Naive thymus-derived CD8-positive, alpha-beta T cell (primary cell): ENCODE measurements around the gene MYH11. TPM values are rescaled to one million over a fixed set of nuclear protein-coding genes. Genes with fewer than 3 reads are reported as not detected.
"Not testable (repeated sequence)": the region's sequence is repeated elsewhere in the genome, so short reads cannot be mapped to it uniquely, and the experiment has no call there.

Experiments used
- ATAC-seq, 2 donors: fragments of 150-1000 bp; cut with Tn5 transposase in 1 of 2; sonication (Bioruptor Pico), chemical (Tn5 transposase) in 1 of 2; 1 replicate in 1 of 2; 2 replicates in 1 of 2; pipeline ENCODE4 v1.10.0; 2021; ENCODE audit warnings: mild to moderate bottlenecking in 2 of 2, moderate library complexity in 2 of 2
- POLR2A ChIA-PET: fragments of 350-600 bp; sonication (Branson Sonifier 250); formaldehyde crosslinking; loops from one replicate; lab custom pipeline; 2021; ENCODE audit warnings: antibody characterized with exemption; lab: Charles Lee
- DNase-seq, 10 donors: peaks; one replicate each; pipeline versions ENCODE4 v3.0.0 to v3.0.0-alpha.2; 2020 to 2022
- H3K27ac Mint-ChIP-seq, 10 donors: one replicate each; pipeline ENCODE4 v1.8.0; 2020 to 2022; ENCODE audit warnings: mild to moderate bottlenecking in 10 of 10, mixed read lengths in 10 of 10, moderate library complexity in 4 of 10, inconsistent platforms in 1 of 10
- H3K27me3 Mint-ChIP-seq, 5 donors: one replicate each; pipeline ENCODE4 v1.8.0; 2021 to 2022; ENCODE audit warnings: mixed read lengths in 5 of 5
- H3K36me3 Mint-ChIP-seq, 3 donors: one replicate each; pipeline ENCODE4 v1.8.0; 2020 to 2022; ENCODE audit warnings: mixed read lengths in 3 of 3, mild to moderate bottlenecking in 2 of 3, inconsistent platforms in 1 of 3
- H3K4me1 Mint-ChIP-seq, 4 donors: one replicate each; pipeline ENCODE4 v1.8.0; 2021 to 2022; ENCODE audit warnings: mixed read lengths in 4 of 4
- H3K4me3 Mint-ChIP-seq, 10 donors: one replicate each; pipeline ENCODE4 v1.8.0; 2020 to 2022; ENCODE audit warnings: mild to moderate bottlenecking in 10 of 10, mixed read lengths in 10 of 10, moderate library complexity in 6 of 10, inconsistent platforms in 1 of 10
- H3K9me3 Mint-ChIP-seq, 9 donors: one replicate each; pipeline ENCODE4 v1.8.0; 2020 to 2022; ENCODE audit warnings: mixed read lengths in 9 of 9, mild to moderate bottlenecking in 3 of 9, inconsistent platforms in 1 of 9, moderate library complexity in 1 of 9
- polyA plus RNA-seq, 3 donors: library from polyadenylated mRNA; unstranded; fragments of 300-500 nt; fragmentation: Illumina TruSeq; gene quantifications; one replicate each; pipeline ENCODE4 v1.2.3, GENCODE V29; 2021
- total RNA-seq, 8 experiments: library from RNA in 2 of 8; stranded (reverse) in 2 of 8; gene quantifications; one replicate each; pipeline ENCODE4 v1.2.3 and lab custom pipeline; 2021 to 2026

MYH11 gene
- total and polyA plus RNA-seq, 5 experiments from 2014 or later: 0.20 to 0.59 TPM; not detected in 3

GRCh38 chr16:15682105-15682570 is 174.7 kb downstream of the MYH11 start:
- Mint-ChIP-seq H3K9me3 (no peaks in the 10 kb centered on the region), H3K27me3 (no peaks in the 10 kb centered on the region), H3K36me3 (peaks cover 0 to 94% (median 6%) of the 10 kb centered on the region in 3 donors), H3K27ac (peak overlapping the region in 8 of 10 donors; percentile 8 to 80 (median 70)), H3K4me3 (no peak overlapping the region), H3K4me1 (peaks cover 6 to 20% (median 7%) of the 10 kb centered on the region in 4 donors)
- DNase-seq: peak in 6 of 10 donors; percentile 6 to 37 (median 22)
- ATAC-seq: peak; percentile 67 to 73
- POLR2A ChIA-PET: interaction anchor here (1.0 to 3.2 kb wide), 2 partner anchors 31 to 39 kb away, joined by 3 to 9 read pairs; partner anchors contain the start of gene MARF1

- ATAC-seq: no peak
- Mint-ChIP-seq H3K27me3 (no peaks in the 10 kb centered on the region), H3K27ac (peak overlapping the region in 5 of 10 donors; percentile 18 to 81 (median 62)), H3K4me3 (peak overlapping the region in 1 of 10 donors; percentile 38), H3K9me3 (no peaks in the 10 kb centered on the region), H3K4me1 (peaks cover 22 to 52% (median 38%) of the 10 kb centered on the region in 4 donors), H3K36me3 (peaks cover 0 to 77% (median 6%) of the 10 kb centered on the region in 3 donors)
- POLR2A ChIA-PET: no interaction called here
- DNase-seq: no peak
Measured at GRCh38 chr16:15677447-15677846, 179.4 kb downstream of the MYH11 start.

DNA sequence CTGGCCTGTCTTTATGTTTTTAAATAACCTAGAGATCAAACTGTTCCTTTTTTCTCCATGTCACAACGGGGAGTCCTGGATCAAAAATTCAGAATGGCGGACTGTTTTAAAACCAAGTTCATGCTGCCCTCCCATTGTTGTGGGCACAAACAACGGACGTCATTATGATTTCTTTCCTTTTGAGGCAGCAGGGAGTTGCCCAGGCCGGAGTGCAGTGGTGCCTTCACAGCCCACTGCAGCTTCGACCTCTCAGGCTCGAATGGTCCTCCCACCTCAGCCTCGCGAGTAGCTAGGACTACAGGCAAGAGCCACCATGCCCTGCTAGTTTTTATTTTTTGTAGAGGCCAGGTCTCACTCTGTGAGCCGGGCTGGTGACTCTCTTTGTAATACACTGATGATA is 180.3 kb downstream of the MYH11 start:
- POLR2A ChIA-PET: no interaction called here

GRCh38 chr16:15674571-15674970 is 182.3 kb downstream of the MYH11 start:
- DNase-seq: no peak
- H3K4me3 Mint-ChIP-seq: peak overlapping the region in 4 of 10 donors; percentile 30 to 86 (median 75)
- H3K4me1 Mint-ChIP-seq: peaks cover 31 to 60% (median 46%) of the 10 kb centered on the region in 4 donors
- no peaks in the 10 kb centered on the region for H3K27me3 Mint-ChIP-seq
- ATAC-seq: no peak
- POLR2A ChIA-PET: interaction anchor here (1.6 kb wide), 1 partner anchor 32 kb away, joined by 7 read pairs; the partner anchor contains the start of gene MARF1
- H3K27ac Mint-ChIP-seq: peak overlapping the region; percentile 89 to 99 (median 98)
- H3K36me3 Mint-ChIP-seq: peaks cover 0 to 70% (median 7%) of the 10 kb centered on the region in 3 donors
- no peaks in the 10 kb centered on the region for H3K9me3 Mint-ChIP-seq

More for the DNA sequence above, 180.3 kb downstream of the MYH11 start:
- Mint-ChIP-seq H3K27ac (peak overlapping the region in 9 of 10 donors; percentile 49 to 98 (median 81)), H3K4me3 (no peak overlapping the region), H3K27me3 (no peaks in the 10 kb centered on the region), H3K36me3 (peaks cover 0 to 71% (median 6%) of the 10 kb centered on the region in 3 donors), H3K9me3 (no peaks in the 10 kb centered on the region), H3K4me1 (peaks cover 27 to 58% (median 44%) of the 10 kb centered on the region in 4 donors)
- DNase-seq (no peak), ATAC-seq (no peak)

- peak overlapping the region; percentile 89 to 99 (median 98) for H3K27ac Mint-ChIP-seq
- POLR2A ChIA-PET: interaction anchor here (0.6 to 6.4 kb wide), 9 partner anchors 8 to 51 kb away, joined by 3 to 56 read pairs (median 5); partner anchors contain the start of genes MARF1 and NDE1
- peaks cover 0 to 64% (median 6%) of the 10 kb centered on the region in 3 donors for H3K36me3 Mint-ChIP-seq
- DNase-seq (peak; percentile 50 to 94 (median 83)), ATAC-seq (peak; percentile 90 to 96)
- H3K27me3 Mint-ChIP-seq: no peaks in the 10 kb centered on the region
- peaks cover 31 to 59% (median 46%) of the 10 kb centered on the region in 4 donors for H3K4me1 Mint-ChIP-seq
- H3K4me3 Mint-ChIP-seq: peak overlapping the region; percentile 58 to 86 (median 75)
- no peaks in the 10 kb centered on the region for H3K9me3 Mint-ChIP-seq
Measured at GRCh38 chr16:15672514-15673167, 184.2 kb downstream of the MYH11 start.

GRCh38 chr16:15672127-15672513 is 184.7 kb downstream of the MYH11 start:
- peak overlapping the region in 7 of 10 donors; percentile 24 to 86 (median 76) for H3K4me3 Mint-ChIP-seq
- peak in 1 of 2 donors; percentile 2 for ATAC-seq
- H3K36me3 Mint-ChIP-seq: peaks cover 0 to 65% (median 8%) of the 10 kb centered on the region in 3 donors
- H3K4me1 Mint-ChIP-seq: peaks cover 31 to 59% (median 46%) of the 10 kb centered on the region in 4 donors
- POLR2A ChIA-PET: interaction anchor here (0.5 to 6.4 kb wide), 9 partner anchors 13 to 87 kb away, joined by 3 to 56 read pairs (median 5); partner anchors contain the start of genes MARF1 and NDE1
- DNase-seq, H3K27me3 Mint-ChIP-seq, H3K9me3 Mint-ChIP-seq: not testable (repeated sequence)
- peak overlapping the region; percentile 89 to 99 (median 98) for H3K27ac Mint-ChIP-seq

DNA sequence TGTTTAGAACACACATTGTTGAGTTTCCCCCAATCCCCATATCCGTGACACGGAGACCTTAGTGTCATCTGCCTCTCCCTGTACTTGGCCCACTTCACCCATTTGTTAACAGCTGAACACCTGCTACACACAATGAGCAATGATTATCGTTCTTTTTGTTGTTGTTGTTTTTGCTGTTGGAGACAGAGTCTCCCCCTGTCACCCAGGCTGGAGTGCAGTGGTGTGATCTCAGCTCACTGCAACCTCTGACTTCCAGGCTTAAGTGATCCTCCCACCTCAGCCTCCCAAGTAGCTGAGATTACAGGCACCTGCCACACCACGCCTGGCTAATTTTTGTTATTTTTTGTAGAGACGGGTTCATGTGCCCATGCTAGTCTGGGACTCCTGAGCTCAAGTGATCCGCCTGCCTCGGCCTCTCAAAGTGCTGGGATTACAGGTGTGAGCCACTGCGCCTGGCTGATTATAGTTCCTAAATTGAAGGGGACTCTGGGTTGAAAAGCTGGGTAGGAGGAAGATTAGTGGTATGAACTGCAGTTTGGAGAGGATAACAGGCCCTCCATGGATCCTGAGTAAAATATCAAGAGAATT is 185.2 kb downstream of the MYH11 start:
- Mint-ChIP-seq H3K9me3 (no peaks in the 10 kb centered on the region), H3K36me3 (peaks cover 0 to 66% (median 10%) of the 10 kb centered on the region in 3 donors), H3K4me3 (peak overlapping the region in 6 of 10 donors; percentile 16 to 70 (median 27)), H3K27ac (peak overlapping the region; percentile 89 to 99 (median 98)), H3K4me1 (peaks cover 29 to 56% (median 46%) of the 10 kb centered on the region in 4 donors), H3K27me3 (no peaks in the 10 kb centered on the region)
- POLR2A ChIA-PET: interaction anchor here (0.5 to 6.4 kb wide), 9 partner anchors 12 to 87 kb away, joined by 3 to 56 read pairs (median 5); partner anchors contain the start of genes MARF1 and NDE1
- DNase-seq: no peak
- ATAC-seq: no peak

DNA sequence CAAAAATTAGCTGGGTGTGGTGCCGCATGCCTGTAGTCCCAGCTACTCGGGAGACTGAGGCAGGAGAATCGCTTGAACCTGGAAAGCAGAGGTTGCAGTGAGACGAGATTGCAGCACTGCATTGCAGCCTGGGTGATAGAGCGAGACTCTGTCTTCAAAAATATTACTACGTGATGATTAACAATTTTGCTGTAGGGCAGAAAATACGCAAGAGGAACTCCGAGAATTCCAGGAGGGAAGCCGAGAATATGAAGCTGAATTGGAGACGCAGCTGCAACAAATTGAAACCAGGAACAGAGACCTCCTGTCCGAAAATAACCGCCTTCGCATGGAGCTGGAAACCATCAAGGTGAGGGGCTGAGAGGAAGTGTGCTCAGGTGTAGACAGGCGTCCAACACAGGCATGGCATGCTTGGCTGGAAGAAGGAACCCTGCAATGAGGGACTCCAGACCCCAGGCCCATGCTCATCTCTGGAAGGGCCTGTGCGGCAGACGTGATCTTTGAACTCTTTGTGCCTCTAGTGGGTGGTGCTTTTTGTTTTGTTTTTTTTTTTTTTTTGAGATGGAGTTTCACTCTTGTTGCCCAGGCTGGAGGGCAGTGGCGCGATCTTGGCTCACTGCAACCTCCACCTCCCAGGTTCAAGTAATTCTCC is 189.6 kb downstream of the MYH11 start:
- POLR2A ChIA-PET: no interaction called here
- Mint-ChIP-seq H3K27me3 (no peaks in the 10 kb centered on the region), H3K27ac (peak overlapping the region in 4 of 10 donors; percentile 20 to 51 (median 38)), H3K4me3 (no peak overlapping the region), H3K36me3 (peaks cover 0 to 80% (median 19%) of the 10 kb centered on the region in 3 donors), H3K9me3 (no peaks in the 10 kb centered on the region), H3K4me1 (peaks cover 18 to 27% (median 18%) of the 10 kb centered on the region in 4 donors)
- no peak for DNase-seq
- no peak for ATAC-seq

DNA sequence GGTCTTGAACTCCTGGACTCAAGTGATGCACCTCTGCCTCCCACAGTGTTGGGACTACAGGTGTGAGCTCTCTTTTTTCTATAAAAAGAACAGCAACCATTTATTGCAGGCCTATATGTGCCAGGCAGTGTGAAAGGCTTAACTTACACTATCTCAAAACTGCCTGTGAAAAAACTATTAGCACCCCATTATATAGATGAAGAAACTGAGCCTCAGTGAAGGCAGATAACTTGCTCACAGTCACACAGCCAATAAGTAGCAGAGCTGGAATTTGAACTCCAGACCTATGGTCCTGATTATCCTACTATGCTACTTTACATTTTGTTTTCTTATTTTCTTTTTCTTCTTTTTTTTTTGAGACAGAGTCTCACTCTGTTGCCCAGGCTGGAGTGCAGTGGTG is 191.7 kb downstream of the MYH11 start:
- Mint-ChIP-seq H3K36me3 (peaks cover 0 to 81% (median 16%) of the 10 kb centered on the region in 3 donors), H3K9me3 (no peaks in the 10 kb centered on the region), H3K27me3 (no peaks in the 10 kb centered on the region), H3K27ac (no peak overlapping the region), H3K4me3 (no peak overlapping the region), H3K4me1 (peaks cover 18 to 33% (median 27%) of the 10 kb centered on the region in 4 donors)
- no peak for DNase-seq
- no peak for ATAC-seq
- POLR2A ChIA-PET: interaction anchor here (0.7 to 1.7 kb wide), 2 partner anchors 8 to 12 kb away, joined by 3 to 4 read pairs; no protein-coding TSS in a partner anchor

- peak overlapping the region in 8 of 10 donors; percentile 8 to 69 (median 40) for H3K4me3 Mint-ChIP-seq
- H3K4me1 Mint-ChIP-seq: peaks cover 29 to 68% (median 61%) of the 10 kb centered on the region in 4 donors
Measured at GRCh38 chr16:15660203-15660601, 196.6 kb downstream of the MYH11 start.

GRCh38 chr16:15658556-15658955 is 198.3 kb downstream of the MYH11 start:
- POLR2A ChIA-PET: interaction anchor here (0.6 to 5.8 kb wide), 6 partner anchors 12 to 84 kb away, joined by 3 to 59 read pairs (median 5); partner anchors contain the start of gene MARF1
- Mint-ChIP-seq H3K4me3 (peak overlapping the region; percentile 38 to 83 (median 70)), H3K4me1 (peaks cover 28 to 82% (median 69%) of the 10 kb centered on the region in 4 donors), H3K27ac (peak overlapping the region; percentile 86 to 97 (median 96)), H3K9me3 (no peaks in the 10 kb centered on the region), H3K27me3 (no peaks in the 10 kb centered on the region), H3K36me3 (peaks cover 0 to 55% (median 0%) of the 10 kb centered on the region in 3 donors)
- no peak for DNase-seq
- ATAC-seq: no peak

More at GRCh38 chr16:15660203-15660601, 196.6 kb downstream of the MYH11 start:
- H3K36me3 Mint-ChIP-seq: peaks cover 0 to 61% (median 3%) of the 10 kb centered on the region in 3 donors
- POLR2A ChIA-PET: interaction anchor here (0.7 to 5.8 kb wide), 5 partner anchors 10 to 24 kb away, joined by 3 to 59 read pairs (median 16); partner anchors contain the start of genes MARF1 and NDE1
- DNase-seq: no peak
- H3K27me3 Mint-ChIP-seq: no peaks in the 10 kb centered on the region
- ATAC-seq: no peak
- H3K27ac Mint-ChIP-seq: peak overlapping the region; percentile 86 to 97 (median 96)
- H3K9me3 Mint-ChIP-seq: no peaks in the 10 kb centered on the region
